ENCODE data around the gene E2F3.
"Not testable (repeated sequence)": the region's sequence is repeated elsewhere in the genome, so short reads cannot be mapped to it uniquely, and the experiment has no call there.

E2F3 gene

DNA sequence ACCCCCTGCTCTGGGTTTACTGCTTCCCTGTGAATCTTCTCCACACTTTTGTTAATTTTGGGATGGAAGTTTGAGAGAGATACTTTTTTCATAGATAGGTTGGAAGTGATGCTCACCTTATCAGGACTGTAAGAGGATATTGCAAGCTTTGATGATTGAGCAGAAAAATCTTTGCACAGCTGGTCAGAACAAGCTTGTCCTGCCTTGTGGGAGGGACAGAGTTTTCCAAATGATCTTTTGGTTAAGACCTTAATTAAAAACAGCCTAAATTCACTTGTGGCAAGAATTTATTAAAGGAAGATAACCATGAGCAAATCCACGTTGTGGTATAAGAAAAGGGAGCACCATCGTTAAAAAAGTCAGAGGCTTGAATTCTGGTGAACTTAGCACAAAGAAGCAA is 32.2 kb downstream of the E2F3 start:
- DNase-seq (ENCODE audit: low read depth in 2 of 2): no peak

DNA sequence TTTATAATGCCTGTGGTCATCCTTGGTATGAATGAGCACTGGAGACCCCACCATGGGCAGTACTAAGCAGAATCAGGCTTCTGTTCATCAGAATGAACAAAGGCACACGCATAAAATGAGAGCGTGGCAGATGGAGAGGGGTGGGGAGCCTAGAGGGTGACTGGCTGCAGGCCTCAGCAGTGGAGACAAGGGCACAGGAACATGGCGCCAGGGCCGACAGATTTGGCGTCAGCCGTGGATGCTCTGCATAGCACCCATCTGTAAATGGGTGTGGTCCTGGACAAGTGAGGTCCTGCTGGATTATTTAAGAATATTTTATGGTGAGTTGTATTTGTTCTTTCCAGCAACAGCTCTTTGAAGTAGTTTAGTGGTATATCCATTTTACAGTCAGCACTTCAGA is 33.1 kb downstream of the E2F3 start:
- no peak for DNase-seq (ENCODE audit: low read depth in 2 of 2)

GRCh38 chr6:20436719-20437118 is 35.0 kb downstream of the E2F3 start:
- DNase-seq (ENCODE audit: low read depth in 2 of 2): no peak

DNA sequence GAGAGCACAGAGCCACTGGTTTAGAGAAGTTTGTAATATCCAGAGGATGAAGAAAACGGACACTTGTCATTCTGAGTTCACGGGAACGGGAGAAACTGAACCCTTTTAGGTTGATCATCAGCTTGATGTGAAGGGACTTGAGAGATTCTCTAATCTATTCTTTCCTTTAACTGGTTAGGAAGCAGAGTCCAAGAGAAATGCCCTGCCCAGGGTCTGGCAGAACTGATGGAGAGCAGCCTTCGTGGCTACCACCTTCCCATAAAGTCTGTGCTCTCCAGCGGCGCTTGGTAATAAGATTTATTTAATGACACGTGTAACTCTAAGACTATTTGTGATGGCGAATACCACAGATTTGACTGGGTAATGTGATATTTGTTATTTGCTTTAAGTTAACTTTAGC is 36.0 kb downstream of the E2F3 start:
- no peak for DNase-seq (ENCODE audit: low read depth in 2 of 2)

- DNase-seq (ENCODE audit: low read depth in 2 of 2): no peak
These were observed 36.9 kb downstream of the E2F3 start for GRCh38 chr6:20438462-20439070.

GRCh38 chr6:20439558-20439957 is 37.9 kb downstream of the E2F3 start:
- no peak for DNase-seq (ENCODE audit: low read depth in 2 of 2)

DNA sequence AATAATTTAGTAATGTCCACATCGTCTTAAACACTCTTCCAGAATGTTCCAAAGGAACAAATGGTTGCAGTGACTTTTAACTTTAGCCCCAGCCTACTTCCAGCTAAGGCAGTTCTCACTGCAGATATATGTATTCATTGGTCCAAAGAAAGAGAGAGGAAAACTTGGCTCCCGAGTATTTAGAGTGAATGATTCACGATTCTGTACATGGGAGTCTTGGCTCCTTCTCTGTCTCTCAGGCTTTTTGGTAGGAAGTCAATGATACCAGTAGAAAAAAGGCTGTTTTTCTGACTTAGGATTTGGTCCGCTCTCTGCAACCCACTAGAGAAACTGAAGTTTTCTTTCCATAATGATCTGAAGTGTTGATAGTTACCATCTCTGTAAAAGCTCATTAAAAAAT is 38.6 kb downstream of the E2F3 start:
- no peak for DNase-seq (ENCODE audit: low read depth in 2 of 2)

DNA sequence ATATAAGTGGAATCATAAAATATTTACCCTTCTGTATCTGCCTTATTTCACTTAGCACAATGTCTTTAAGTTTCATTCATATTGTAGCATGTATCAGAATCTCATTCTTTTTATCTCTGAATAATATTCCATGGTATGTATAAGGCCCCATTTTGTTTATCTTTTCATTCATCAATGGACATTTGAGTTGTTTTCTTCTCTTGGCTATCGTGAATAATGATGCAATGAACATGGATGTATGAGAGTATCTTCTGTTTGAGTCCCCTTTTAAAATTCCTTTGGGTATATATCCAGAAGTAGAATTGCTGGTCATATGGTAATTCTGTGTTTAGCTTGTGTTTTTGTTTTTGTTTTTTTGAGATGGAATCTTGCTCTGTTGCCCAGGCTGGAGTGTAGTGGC is 39.6 kb downstream of the E2F3 start:
- DNase-seq (ENCODE audit: low read depth in 2 of 2): no peak

GRCh38 chr6:20441921-20442320 is 40.2 kb downstream of the E2F3 start:
- no peak for DNase-seq (ENCODE audit: low read depth in 2 of 2)

GRCh38 chr6:20444786-20445271 is 43.1 kb downstream of the E2F3 start:
- no peak for DNase-seq (ENCODE audit: low read depth in 2 of 2)

GRCh38 chr6:20447157-20447556 is 45.5 kb downstream of the E2F3 start:
- DNase-seq (ENCODE audit: low read depth in 2 of 2): no peak

DNA sequence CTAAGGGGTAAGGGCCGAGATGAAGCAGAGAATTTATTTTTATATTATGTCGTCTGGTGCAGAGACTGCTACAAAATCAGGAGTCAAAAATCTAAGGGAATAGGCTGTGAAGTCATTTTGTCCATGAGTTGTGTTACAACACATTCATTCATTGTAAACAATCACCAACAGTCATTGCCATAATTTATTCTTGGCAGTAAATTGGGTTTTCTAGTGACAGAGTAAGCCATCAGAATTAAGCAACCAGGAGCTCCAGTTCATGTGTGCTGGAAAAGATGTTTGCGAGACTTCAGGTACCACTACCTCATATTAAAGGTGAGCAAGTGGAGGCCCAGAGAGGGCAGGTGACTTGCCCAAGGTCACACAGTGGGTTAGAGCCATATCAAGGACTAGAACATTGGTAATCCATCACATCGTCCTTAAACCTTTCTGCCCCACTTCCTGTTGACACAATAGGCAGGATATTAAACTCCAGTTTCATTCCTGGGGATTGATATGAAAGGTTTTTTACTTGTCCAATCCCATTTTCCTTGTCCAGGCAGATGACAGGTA is 46.0 kb downstream of the E2F3 start:
- DNase-seq (ENCODE audit: low read depth in 2 of 2): no peak

DNA sequence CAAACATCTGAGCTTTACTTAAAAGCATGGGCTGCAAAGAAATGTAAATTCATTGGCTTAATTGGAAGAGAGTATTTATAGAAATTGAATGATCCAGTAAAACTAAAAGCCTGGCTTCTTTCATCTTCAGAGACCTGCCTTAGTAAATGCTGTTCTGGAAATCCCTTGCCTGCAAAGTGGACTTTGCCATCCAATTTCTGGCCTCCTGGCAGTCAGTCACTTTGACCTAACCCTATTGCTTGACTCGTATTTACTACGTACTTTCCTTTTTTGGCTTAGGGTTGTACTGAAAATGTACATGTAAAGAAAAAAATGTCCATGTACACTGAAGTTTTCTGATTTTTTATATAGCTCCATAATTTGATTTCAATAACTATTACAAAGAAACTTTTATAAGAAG is 47.1 kb downstream of the E2F3 start:
- no peak for DNase-seq (ENCODE audit: low read depth in 2 of 2)

DNA sequence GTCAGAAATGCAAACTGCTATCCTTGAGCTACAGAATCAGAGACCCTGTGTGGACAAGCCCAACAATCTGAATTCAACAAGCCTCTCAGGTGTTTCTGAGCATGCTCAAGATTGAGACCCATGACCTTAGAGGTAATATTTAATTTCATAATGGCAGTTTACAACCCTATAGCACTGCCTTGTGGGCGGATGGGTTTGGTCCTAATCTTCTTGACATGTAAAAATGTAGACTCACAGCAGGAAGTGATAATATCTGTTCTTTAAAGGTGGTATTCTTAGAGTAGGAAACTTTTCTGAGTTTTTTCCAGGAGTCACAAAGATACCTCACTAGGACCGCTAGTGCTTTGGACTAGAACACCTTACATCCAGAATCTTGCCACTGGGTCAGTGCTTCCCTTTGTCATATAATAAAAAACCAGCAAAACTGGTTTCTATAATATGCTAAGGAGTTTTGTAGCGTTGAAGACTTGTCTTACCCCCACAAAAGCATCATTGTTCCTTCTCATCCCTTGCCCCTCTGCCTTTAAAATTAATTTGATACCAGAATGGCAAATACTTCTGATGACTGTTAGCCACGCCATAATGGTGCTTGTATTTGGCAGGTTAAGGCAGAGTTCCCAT is 52.6 kb downstream of the E2F3 start:
- no peak for DNase-seq (ENCODE audit: low read depth in 2 of 2)

DNA sequence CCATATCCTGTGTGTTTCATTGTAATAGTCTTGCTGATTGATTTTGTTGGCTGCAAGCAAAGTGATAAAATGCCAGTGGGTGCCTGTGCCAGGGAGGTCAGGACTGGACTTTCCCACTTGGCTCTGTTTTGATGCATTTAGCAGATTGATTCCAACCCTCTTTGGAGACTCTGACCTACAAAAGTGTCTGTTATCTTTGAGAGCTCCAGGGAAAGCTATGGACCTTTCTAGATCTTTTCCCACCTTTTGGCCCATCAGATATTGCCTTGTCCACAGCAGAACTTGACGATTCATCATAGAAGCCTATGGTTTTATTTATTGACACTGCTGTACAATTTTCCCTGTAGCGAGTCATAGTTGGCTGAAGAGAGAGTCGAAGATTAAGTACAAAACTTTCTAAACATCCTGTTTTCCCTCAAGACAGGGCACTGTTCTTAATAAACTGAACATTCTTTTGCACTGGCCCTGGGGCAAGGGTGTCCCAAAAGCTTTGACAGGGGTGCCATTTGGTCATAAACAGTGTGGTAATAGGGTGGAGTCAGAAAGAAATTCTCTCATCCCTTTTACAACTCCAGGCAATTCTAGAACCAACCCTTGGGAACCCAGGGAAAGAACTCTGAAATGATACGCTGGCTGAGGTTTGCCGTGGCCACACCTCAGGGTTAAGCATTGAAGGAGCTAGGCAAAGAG is 53.7 kb downstream of the E2F3 start:
- DNase-seq (ENCODE audit: low read depth in 2 of 2): no peak

DNA sequence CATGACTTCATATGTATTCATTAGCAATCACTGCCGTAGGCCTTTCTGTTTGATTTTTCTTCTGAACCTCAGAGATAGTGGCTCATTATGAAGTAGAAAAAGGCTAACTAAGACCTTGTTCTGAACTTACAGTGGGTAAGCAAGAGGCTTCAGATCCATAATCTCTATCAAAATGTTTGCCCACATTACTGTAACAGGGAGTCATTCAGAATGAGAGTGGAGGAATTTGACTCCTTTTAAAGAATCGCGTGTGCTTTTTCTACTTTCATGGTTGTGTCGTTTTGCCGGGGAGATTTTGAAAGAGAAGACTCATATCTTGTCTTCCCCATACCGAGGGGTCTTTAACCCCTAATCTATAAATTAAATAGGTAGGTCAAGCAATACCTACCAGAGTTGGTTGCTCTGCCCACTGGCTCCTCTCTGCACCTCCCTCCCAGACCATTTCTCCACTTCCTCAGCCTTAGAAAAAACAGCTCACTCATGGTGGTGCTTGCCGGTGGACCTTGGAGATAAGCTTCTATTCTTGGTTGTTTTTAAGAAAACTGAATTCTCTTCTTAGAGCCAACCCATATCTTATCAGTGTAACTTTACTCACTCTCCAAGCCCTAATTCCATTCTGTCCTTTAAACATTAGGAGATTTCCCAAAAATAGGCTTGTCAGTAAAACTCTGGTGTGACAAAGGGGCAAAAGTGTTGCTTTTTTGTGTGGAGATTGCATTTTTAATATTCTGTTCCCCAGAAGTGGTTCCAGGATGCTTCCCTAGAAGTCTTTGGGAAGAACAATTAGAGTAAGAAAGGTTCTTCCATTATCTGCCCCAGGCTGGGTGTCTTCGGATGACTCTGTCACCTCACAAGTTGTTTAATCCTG is 56.6 kb downstream of the E2F3 start:
- DNase-seq (ENCODE audit: low read depth in 2 of 2): no peak

- DNase-seq (ENCODE audit: low read depth in 2 of 2): no peak
These were observed 58.0 kb downstream of the E2F3 start for GRCh38 chr6:20459682-20460081.

DNA sequence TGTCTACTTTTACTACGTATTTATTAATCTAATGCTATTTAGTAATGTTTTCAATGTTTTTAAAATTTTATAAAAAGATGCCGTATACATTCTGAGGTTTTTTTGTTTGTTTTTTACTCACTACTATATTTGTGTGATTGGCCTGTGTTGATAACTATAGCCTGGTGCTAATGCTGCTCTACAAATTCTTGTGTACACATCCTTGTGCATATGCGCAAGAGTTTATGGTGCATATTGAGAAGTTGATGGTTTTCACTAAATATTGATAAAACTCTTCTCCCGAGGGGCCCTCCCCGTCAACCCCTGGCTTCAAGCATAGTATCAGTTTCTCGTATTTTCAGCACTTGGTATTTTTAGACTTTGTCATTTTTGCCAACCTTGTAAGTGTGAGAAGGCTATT is 59.9 kb downstream of the E2F3 start:
- no peak for DNase-seq (ENCODE audit: low read depth in 2 of 2)

DNA sequence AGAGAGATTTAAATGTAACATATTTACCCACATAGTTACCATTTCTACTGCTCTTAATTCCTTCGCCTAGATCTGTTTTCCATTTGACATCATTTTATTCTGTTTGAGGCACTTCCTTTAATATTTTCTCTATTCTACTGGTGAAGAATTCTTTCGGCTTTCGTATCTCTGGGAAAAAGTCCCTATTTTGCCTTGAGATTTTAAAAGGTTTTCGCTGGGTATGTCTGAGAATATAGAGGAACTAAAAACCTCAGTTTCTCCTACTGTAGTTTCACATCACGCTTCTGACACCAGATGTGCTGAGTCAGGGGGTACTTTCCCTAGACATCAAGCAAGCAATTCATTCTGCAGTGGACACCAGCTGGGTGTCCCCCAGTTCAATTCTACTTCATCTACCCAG is 61.7 kb downstream of the E2F3 start:
- no peak for DNase-seq (ENCODE audit: low read depth in 2 of 2)

DNA sequence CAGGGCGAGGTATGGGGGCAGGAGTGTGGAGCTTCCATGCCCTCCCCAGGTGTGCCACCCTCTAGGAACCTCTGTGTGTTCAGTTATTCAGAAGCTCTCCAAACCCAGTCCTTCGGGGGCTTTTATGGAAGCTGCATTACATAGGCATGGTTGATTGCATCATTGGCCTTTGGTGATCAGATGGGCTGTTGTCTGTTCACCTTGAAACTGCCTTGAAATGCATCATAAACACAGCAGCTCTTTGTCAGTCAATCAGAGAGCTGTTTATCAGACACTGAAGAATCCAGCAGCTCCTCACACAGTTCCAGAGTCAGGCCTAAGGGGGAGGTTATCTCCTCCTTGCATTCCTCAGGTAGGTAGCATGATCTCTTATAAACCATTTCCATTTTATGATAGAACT is 62.4 kb downstream of the E2F3 start:
- no peak for DNase-seq (ENCODE audit: low read depth in 2 of 2)

DNA sequence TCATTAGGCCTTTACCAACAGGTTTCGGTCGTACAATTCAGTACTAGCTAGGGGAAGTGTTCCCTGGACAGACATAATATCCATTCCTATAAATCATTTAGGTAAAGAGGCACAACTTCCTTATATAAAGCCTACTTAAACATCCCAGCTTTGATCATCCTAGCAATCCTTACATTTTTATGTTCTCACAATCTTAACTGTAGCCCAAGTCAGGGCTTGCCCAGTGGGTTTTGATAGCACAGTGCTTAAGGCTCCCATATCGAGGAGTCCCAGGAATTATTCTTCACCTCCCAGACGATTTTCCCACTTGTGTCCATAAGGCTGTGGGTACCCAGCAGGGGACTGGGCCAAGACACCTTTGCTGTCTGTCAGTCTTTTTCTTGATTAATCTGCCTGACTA is 63.2 kb downstream of the E2F3 start:
- no peak for DNase-seq (ENCODE audit: low read depth in 2 of 2)

- not testable (repeated sequence) for DNase-seq (ENCODE audit: low read depth in 2 of 2)
These were observed 63.9 kb downstream of the E2F3 start for GRCh38 chr6:20465616-20466015.

All from activated CD4-positive, alpha-beta T cell treated with anti-CD3 and anti-CD28 coated beads for 24 hours (primary cell).